ENCODE data around the gene TRIM54.

DNA sequence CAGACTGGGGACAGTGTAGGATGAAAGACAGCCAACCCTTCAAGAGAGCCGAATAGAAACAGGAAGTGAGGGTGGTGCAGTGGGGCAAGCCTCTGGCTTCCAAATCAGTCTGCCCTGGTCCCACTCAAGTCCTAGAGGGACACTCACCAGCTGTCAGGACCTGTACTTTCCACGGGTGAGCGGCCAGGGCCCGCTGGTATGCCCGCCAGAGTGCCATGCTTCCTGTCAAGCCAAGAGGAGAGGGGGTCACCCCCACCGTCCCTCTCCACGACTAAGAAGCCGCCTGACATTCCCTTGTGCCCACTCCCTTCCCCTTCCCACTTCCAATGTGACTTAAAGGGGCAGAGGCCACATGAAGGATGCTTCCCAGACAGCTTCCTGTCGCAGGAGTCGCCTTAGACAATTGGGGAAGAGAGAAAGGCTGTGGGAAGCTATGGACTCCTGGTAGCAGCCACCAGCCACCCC, 40.1 kb downstream of the TRIM54 start:
- TF ChIP-seq, protein P1, sequence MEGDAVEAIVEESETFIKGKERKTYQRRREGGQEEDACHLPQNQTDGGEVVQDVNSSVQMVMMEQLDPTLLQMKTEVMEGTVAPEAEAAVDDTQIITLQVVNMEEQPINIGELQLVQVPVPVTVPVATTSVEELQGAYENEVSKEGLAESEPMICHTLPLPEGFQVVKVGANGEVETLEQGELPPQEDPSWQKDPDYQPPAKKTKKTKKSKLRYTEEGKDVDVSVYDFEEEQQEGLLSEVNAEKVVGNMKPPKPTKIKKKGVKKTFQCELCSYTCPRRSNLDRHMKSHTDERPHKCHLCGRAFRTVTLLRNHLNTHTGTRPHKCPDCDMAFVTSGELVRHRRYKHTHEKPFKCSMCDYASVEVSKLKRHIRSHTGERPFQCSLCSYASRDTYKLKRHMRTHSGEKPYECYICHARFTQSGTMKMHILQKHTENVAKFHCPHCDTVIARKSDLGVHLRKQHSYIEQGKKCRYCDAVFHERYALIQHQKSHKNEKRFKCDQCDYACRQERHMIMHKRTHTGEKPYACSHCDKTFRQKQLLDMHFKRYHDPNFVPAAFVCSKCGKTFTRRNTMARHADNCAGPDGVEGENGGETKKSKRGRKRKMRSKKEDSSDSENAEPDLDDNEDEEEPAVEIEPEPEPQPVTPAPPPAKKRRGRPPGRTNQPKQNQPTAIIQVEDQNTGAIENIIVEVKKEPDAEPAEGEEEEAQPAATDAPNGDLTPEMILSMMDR (conservative IDR thresholded peaks at IDR 0.05; ENCODE audit: low read length): no peak
- no peak for TF ChIP-seq EZH2phosphoT487 (IDR thresholded peaks at IDR 0.05; ENCODE audit: borderline replicate concordance)
